Activated naive CD8-positive, alpha-beta T cell treated with anti-CD3 and anti-CD28 coated beads, Interleukin-2, amount 10 ng/mL, durations not matched to agents 7 days and 5 days (primary cell): ENCODE data around the gene MOK. TPM values are rescaled to one million over a fixed set of nuclear protein-coding genes. Genes with fewer than 3 reads are reported as not detected.
"Not testable (repeated sequence)": the region's sequence is repeated elsewhere in the genome, so short reads cannot be mapped to it uniquely, and the experiment has no call there.

Source experiments
- ATAC-seq: fragments of 150-1000 bp; cut with Tn5 transposase; one replicate; pipeline ENCODE4 v1.10.0; 2021; ENCODE audit warnings: low read depth, moderate library complexity
- POLR2A ChIA-PET: fragments of 350-600 bp; sonication (Branson Sonifier 250); formaldehyde crosslinking; loops from one replicate; lab custom pipeline; 2021; ENCODE audit warnings: antibody characterized with exemption; lab: Charles Lee
- DNase-seq: peaks from one replicate; pipeline ENCODE4 v3.0.0; 2021
- H3K27ac Mint-ChIP-seq: one replicate; pipeline ENCODE4 v1.8.0; 2022; ENCODE audit warnings: mild to moderate bottlenecking, mixed read lengths
- H3K27me3 Mint-ChIP-seq: one replicate; pipeline ENCODE4 v1.8.0; 2022; ENCODE audit warnings: mild to moderate bottlenecking, moderate library complexity, mixed read lengths
- H3K36me3 Mint-ChIP-seq: one replicate; pipeline ENCODE4 v1.8.0; 2021; ENCODE audit warnings: mild to moderate bottlenecking, mixed read lengths
- H3K4me1 Mint-ChIP-seq: one replicate; pipeline ENCODE4 v1.8.0; 2021; ENCODE audit warnings: mixed read lengths
- H3K4me3 Mint-ChIP-seq: one replicate; pipeline ENCODE4 v1.8.0; 2022; ENCODE audit warnings: mild to moderate bottlenecking, moderate library complexity, mixed read lengths
- H3K9me3 Mint-ChIP-seq: one replicate; pipeline ENCODE4 v1.8.0; 2021; ENCODE audit warnings: mixed read lengths
- total RNA-seq, 2 experiments: library from RNA; stranded (reverse); gene quantifications; one replicate each; pipeline ENCODE4 v1.2.3, GENCODE V29; 2021

Gene MOK
- total RNA-seq, 2 experiments from 2014 or later = 2.4 to 2.7 TPM

DNA sequence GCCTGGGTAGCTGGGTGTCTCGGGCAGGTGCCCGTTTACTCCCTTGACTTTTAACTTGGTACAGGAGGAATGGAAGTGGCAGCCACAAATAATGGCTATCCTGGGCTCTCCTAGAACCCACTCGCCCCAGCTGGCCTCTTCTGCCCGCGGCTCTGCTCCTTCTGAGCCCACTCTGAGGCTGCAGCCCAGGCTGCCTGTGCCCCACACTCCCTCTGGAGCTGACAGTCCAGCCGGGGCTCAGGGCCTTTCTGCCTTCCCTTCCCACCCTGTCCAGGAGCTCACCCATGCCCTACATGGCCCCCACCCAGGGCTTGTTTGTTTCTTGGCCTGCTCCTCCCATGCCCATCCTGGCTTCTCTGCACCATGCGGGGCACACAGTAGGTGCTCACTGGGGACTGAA is 30.2 kb upstream of the MOK start:
- Mint-ChIP-seq H3K27me3 (no peaks in the 10 kb centered on the region), H3K36me3 (peaks cover 7% of the 10 kb centered on the region), H3K4me3 (no peak overlapping the region), H3K27ac (peak overlapping the region; percentile 64), H3K9me3 (no peaks in the 10 kb centered on the region), H3K4me1 (peaks cover 6% of the 10 kb centered on the region)
- no peak for ATAC-seq
- DNase-seq = no peak
- POLR2A ChIA-PET = no interaction called here

DNA sequence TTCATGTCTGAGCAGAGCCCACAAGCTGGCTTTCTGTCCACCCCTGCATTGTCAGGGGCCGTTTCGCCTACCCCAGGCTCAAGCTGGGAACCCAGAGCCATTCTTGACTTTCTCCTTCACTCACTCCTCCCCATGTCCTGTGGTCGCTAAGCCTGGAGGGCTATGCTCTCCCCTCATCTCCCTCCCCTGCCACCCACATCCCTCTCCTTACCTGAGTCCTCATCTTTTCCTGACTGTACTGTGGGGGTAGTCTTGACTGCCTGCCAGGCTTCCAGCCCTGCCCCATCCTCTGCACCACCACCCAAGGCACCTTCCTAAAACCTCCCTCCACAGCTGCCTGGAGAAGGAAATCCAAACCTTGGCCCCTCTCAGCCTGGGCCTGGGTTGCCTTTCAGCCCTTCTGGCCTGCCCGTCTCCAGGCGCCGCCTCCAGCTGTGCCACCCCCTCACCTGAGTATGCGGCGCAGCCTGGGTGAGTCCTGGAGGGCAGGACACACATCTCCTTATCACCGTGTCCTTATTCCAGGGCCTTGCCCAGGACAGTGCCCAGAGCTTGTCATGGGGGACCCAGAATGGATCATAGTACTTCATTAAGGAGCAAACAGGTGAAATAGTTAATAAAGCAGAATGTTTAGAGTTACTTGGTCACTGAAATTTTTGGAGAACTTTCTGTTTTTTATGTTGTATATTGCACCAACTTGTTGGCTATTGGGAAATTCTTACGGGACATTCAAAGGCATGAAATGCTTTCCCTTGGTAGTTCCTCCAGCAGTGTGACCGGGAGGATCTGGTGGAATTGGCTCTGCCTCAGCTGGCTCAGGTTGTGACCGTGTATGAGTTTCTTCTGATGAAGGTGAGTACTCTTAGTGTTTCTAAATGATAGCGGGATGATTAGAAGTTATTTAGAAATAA is 29.1 kb upstream of the MOK start:
- Mint-ChIP-seq H3K27me3 (no peaks in the 10 kb centered on the region), H3K4me1 (peaks cover 6% of the 10 kb centered on the region), H3K36me3 (peaks cover 7% of the 10 kb centered on the region), H3K9me3 (no peaks in the 10 kb centered on the region), H3K27ac (no peak overlapping the region), H3K4me3 (no peak overlapping the region)
- ATAC-seq (no peak), DNase-seq (no peak)
- POLR2A ChIA-PET = no interaction called here

DNA sequence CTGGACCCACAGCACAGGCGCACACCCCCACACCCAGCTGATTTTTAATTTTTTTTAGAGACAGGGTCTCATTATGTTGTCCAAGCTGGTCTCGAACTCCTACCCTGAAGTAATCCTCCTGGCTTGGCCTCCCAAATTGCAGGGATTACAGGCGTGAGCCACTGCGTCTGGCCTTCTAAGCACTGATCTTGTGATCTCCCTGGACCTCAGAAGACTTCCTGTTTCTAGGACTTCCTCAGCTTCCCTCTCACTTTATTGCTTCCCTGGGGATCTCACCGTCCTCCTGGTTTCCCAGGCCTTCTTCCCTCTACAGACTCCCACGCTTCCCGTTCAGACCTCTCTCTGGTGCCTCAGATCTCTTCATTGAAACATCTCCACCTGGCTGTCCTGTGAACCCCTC is 28.4 kb upstream of the MOK start:
- Mint-ChIP-seq H3K4me3 (no peak overlapping the region), H3K9me3 (no peaks in the 10 kb centered on the region), H3K4me1 (peaks cover 4% of the 10 kb centered on the region), H3K27me3 (no peaks in the 10 kb centered on the region), H3K36me3 (peaks cover 5% of the 10 kb centered on the region), H3K27ac (no peak overlapping the region)
- POLR2A ChIA-PET = interaction anchor here (0.7 kb wide), 1 partner anchor 221 kb away, joined by 3 read pairs; no protein-coding TSS in a partner anchor
- DNase-seq = no peak
- no peak for ATAC-seq

DNA sequence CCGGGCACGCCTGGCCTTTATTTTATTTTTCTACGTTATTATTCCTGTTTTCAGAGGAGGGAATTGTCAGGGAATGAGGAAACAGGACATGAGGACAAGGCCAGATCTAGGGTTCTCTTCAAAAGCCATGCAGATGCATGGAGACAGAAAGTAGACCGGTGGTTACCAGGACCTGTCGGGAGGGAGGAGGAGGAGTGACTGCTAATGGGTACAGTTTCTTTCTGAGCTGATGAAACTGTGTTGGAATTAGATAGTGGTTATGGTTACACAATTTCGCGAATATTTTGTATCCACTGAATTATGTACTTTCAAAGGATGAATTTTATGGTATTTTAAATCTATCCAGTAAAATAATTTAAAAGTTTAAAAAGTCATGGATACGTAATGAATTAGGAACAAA is 25.8 kb upstream of the MOK start:
- no peak for DNase-seq
- Mint-ChIP-seq H3K9me3 (no peaks in the 10 kb centered on the region), H3K36me3 (peaks cover 5% of the 10 kb centered on the region), H3K27ac (no peak overlapping the region), H3K4me3 (no peak overlapping the region), H3K4me1 (peaks cover 4% of the 10 kb centered on the region), H3K27me3 (no peaks in the 10 kb centered on the region)
- ATAC-seq = no peak
- POLR2A ChIA-PET = interaction anchor here (1.0 kb wide), 1 partner anchor 12 kb away, joined by 3 read pairs; no protein-coding TSS in a partner anchor

DNA sequence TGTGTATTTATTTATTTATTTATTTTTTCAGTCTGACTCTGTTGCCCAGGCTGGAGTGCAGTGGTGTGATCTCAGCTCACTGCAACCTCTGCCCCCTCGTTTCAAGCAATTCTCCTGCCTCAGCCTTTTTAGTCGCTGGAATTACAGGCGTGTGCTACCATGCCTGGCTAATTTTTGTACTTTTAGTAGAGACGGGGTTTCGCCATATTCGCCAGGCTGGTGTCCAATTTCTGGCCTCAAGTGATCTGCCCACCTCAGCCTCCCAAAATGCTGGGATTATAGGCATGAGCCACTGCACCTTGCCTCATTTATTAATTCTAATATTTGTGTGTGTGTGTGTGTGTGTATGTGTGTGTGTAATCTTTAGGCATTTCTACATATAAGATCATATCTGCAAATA is 24.4 kb upstream of the MOK start:
- not testable (repeated sequence) for H3K4me3 Mint-ChIP-seq, DNase-seq, H3K27ac Mint-ChIP-seq, ATAC-seq, H3K4me1 Mint-ChIP-seq, H3K9me3 Mint-ChIP-seq, H3K36me3 Mint-ChIP-seq, H3K27me3 Mint-ChIP-seq
- POLR2A ChIA-PET = interaction anchor here (0.7 kb wide), 1 partner anchor 8 kb away, joined by 4 read pairs; no protein-coding TSS in a partner anchor

DNA sequence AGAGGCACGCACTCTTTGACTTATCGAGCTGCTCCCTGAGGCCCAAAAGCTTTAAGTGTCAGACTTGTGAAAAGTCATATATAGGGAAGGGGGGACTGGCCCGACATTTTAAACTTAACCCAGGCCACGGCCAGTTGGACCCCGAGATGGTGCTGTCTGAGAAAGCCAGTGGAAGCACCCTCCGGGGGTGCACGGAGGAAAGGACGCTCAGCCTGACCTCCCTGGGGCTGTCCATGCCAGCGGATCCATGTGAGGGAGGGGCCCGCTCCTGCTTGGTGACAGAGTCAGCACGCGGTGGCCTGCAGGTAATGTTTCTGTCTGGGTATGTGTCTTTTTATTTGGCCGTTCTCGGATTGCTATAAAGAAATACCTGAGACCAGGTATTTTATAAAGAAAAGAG is 21.6 kb upstream of the MOK start:
- peaks cover 9% of the 10 kb centered on the region for H3K4me1 Mint-ChIP-seq
- H3K4me3 Mint-ChIP-seq = no peak overlapping the region
- no peak overlapping the region for H3K27ac Mint-ChIP-seq
- DNase-seq (no peak), ATAC-seq (no peak)
- POLR2A ChIA-PET = no interaction called here
- H3K36me3 Mint-ChIP-seq = peaks cover 2% of the 10 kb centered on the region
- no peaks in the 10 kb centered on the region for H3K9me3 Mint-ChIP-seq
- H3K27me3 Mint-ChIP-seq = no peaks in the 10 kb centered on the region

DNA sequence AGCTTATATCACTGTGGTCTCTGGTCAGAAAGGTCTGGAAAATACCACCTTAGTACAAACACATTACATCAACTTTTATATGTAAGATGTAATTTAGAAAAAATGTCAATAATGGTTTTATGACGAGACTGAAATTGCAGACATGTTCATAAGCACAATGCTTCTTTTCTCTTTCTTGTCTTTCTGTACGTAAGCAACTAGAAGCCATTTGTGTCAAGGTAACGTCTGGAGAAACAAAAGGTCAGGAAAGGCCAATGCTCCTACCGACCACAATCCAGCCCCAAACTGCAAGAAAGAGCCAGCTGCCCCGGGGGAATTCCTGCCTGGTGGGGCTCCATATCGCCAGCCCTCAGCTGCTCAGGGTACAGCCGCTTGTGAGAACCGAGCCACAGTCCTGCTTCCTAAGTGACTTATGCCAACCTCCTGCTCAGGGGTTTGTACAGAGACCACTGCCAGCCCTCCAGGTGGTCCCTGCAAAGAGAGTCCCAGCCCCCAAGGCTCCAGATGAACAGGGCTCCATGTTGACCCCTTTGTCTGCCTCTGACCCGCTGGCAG is 20.9 kb upstream of the MOK start:
- H3K4me1 Mint-ChIP-seq = peaks cover 12% of the 10 kb centered on the region
- DNase-seq (no peak), ATAC-seq (no peak)
- H3K9me3 Mint-ChIP-seq = no peaks in the 10 kb centered on the region
- POLR2A ChIA-PET = no interaction called here
- H3K27ac Mint-ChIP-seq = no peak overlapping the region
- peaks cover 2% of the 10 kb centered on the region for H3K36me3 Mint-ChIP-seq
- H3K4me3 Mint-ChIP-seq = no peak overlapping the region
- no peaks in the 10 kb centered on the region for H3K27me3 Mint-ChIP-seq

DNA sequence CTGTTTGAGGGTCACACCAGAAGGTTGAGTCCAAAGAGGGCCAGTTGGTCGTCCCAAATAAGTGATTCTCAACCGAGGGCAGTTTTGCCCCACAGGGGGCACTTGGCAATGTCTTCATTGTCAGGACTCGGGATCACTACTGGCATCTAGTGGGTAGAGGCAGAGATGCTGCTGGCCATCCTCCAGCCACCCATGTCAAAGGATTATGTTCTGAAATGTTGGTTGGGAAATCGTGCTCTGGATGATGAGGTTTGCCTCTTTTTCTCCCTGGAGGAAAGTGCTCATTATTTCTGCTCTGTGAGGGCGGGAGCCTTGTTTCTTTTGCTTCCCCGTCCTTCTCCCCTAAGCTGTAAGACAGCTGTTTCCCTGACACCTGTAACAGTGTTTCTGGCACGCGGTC is 18.1 kb upstream of the MOK start:
- DNase-seq (no peak), ATAC-seq (no peak)
- Mint-ChIP-seq H3K4me3 (no peak overlapping the region), H3K27ac (no peak overlapping the region), H3K36me3 (no peaks in the 10 kb centered on the region), H3K9me3 (no peaks in the 10 kb centered on the region), H3K27me3 (no peaks in the 10 kb centered on the region), H3K4me1 (peaks cover 22% of the 10 kb centered on the region)
- POLR2A ChIA-PET = no interaction called here

DNA sequence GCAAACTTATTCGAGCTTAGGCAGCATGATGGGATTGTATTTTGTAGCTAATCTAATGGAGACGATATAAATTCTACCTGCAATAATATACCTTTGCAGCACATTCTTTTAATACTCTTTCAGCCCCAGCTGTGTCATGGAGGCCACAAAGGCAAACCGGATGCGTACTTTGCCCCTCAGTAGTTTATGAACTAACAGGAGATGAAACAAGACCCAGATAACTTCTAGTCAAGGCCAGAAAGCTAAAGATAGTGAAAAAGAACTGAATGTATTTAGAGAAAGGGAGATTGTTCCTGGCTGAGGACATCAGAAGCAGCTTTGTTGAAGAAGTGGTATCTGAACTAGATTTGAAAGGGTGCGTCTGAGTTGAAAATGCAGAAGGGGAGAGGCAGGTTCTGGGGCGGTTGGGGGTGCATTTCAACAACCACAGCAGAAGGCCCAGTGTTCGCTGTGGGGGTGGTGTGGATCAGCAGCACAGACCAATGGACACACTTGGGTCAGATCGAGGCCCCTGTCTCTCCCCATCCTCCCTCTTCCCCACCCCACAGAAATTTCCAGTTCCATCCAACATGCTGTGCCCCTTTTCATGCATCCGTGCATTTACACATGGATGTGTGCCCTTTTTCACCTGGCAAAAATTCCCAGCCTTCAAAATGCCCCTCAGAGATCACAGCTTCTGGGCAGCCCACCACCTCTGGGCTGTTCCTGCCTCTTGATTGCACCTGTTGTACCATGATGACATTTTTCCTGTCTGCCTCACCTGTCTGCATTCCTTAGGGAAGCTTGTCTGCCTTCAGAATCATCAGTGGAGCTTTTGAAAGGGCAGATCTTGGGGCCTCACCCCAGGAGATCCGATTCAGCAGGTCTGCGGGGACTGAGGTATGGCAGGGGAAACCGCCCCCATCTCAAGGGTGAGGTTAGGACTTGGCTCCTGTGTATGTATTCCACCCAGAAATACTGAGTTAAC is 16.8 kb upstream of the MOK start:
- POLR2A ChIA-PET = interaction anchor here (0.6 to 2.7 kb wide), 3 partner anchors 8 to 41 kb away, joined by 3 to 13 read pairs (median 4); partner anchors contain the start of genes CINP and TECPR2
- Mint-ChIP-seq H3K27me3 (no peaks in the 10 kb centered on the region), H3K4me3 (no peak overlapping the region), H3K36me3 (no peaks in the 10 kb centered on the region), H3K9me3 (no peaks in the 10 kb centered on the region), H3K27ac (peak overlapping the region; percentile 47), H3K4me1 (peaks cover 29% of the 10 kb centered on the region)
- no peak for ATAC-seq
- no peak for DNase-seq

DNA sequence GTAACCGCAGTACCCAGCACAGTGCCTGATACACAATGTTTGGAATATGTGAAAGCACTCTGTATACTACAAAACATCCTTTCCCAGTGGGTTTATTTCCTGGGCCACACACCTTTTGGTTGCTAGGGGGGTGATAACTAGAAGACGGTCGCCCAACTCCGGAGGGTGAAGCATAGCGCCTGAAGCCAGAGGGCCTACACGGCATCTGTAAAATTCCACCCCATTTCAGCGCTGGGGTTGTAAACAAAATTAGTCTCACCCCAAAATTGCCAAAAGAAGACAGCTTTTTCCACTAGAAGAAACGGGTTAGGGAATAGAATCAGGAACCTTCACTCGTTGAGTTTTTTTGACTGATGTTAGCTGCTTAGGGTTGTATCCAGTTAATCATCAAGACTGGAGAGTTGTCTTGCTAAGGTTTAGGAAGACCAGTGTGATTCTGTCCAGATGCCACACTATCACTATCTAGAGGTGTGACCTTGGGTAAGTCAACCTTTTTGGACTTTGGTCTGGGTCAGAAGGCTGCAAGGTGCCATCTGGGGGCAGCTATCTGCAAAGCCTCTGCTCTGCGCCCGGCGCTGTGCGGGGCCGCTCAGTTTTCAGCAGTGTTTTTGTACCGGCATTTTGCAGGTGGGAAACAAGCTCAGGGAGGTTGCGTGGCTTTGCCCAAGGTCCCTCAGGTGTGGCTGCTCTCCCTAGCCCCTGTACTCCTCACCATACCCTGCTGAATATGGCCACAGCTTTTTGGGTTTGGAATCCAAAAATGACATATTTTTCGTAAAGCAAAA is 15.9 kb upstream of the MOK start:
- Mint-ChIP-seq H3K9me3 (no peaks in the 10 kb centered on the region), H3K27ac (peak overlapping the region; percentile 89), H3K4me3 (peak overlapping the region; percentile 92), H3K36me3 (no peaks in the 10 kb centered on the region), H3K4me1 (peaks cover 29% of the 10 kb centered on the region), H3K27me3 (no peaks in the 10 kb centered on the region)
- ATAC-seq (no peak), DNase-seq (no peak)
- POLR2A ChIA-PET = interaction anchor here (0.6 to 2.7 kb wide), 8 partner anchors 9 to 197 kb away, joined by 3 to 13 read pairs (median 4); partner anchors contain the start of genes CINP, MOK and TECPR2

DNA sequence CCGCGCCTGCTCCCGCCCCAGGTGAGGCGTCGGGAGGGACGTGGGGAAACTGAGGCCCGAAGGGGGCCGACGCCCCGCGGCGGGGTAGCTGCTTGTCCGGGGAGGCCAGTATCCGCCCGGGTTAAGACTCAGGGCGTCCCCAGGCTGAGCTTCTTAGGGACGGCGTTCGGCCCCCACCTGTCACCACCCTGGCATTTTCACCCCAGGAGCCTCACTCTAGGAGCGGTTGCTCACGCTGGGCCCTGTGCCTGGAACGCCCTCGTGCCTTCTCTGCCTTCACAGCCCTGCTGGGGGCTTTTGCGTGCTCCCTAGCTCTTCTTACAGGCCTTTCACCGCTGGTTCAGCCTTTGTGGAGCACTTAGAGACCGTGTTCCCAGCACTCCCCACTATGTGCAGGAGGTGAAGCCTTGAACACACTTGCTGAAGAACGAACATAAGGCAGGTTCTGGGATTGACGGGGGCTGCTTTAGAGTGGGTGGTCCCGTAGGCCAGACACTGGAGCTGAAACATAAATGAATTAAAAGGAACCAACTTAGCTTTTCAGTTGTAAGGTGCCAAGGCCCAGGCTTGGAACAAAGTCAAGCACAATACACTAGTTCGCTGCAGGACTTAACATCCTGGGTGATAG is 15.2 kb upstream of the MOK start:
- Mint-ChIP-seq H3K4me3 (peak overlapping the region; percentile 92), H3K27ac (peak overlapping the region; percentile 89), H3K4me1 (peaks cover 29% of the 10 kb centered on the region), H3K27me3 (no peaks in the 10 kb centered on the region), H3K9me3 (no peaks in the 10 kb centered on the region), H3K36me3 (no peaks in the 10 kb centered on the region)
- POLR2A ChIA-PET = interaction anchor here (0.6 to 2.7 kb wide), 9 partner anchors 11 to 589 kb away, joined by 3 to 13 read pairs (median 4); partner anchors contain the start of genes CINP, MOK and TECPR2
- DNase-seq = no peak
- peak; percentile 31 for ATAC-seq
